RKO (cell line): ENCODE measurements around the gene MACROD1.

ENCODE experiments used
- DNase-seq: peaks from one replicate; pipeline ENCODE4 v3.0.0-alpha.2; 2016; ENCODE audit warnings: low spot score

MACROD1 gene

DNA sequence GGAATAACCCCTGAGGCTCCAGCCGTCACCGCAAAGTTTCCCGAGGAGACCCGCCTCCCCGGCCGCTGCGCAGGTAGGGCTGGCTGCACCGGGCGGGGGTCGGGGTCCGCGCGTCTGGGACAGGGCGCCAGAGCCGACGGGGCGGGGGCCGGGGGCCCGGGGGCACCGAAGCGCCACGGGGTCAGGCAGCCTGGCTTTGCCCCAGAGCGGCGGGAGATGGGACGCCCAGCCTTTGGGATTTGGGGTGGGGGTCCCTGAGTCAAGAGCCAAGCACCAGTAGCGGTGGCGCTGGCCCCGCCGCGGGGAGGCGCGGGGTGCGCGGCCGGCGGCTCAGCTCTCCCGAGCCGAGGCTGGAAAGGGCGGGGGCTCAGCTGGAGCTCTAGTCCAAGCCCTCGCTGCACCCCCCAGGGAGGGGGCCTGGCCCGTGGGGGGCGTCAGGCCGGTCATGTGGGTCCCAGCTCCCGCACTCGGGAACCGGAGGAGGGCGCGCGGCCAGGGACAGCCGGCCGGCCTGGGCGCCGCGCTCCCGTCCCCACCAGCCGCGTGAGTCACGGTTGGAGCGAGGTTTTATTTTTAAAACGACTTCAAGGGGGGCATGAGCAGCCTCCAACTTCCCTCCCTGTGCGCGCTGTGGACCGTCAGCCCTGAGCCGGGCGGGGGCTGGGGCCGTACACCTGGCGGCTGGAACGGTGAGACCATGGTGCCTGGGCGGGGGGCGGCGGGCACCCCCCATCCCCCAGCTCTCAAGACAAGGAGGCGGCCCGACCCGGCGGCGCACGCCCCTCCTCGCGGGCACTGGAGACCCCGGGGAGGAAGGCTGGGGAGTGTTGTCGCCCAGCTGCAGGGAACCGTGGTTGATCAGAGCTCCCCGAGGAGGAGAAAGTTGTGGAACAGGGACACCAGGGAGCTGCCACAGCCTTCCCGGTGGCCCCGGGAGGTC is 129.6 kb downstream of the MACROD1 start:
- DNase-seq = no peak

GRCh38 chr11:64035576-64035975 is 130.3 kb downstream of the MACROD1 start, which contains the start of gene FLRT1:
Gene FLRT1, plus strand, starts transcription at chr11:64035931. Its CDS starts 80,337 bp downstream, at chr11:64116268.
- no peak for DNase-seq

GRCh38 chr11:64035081-64035524 is 130.8 kb downstream of the MACROD1 start:
- DNase-seq = no peak

DNA sequence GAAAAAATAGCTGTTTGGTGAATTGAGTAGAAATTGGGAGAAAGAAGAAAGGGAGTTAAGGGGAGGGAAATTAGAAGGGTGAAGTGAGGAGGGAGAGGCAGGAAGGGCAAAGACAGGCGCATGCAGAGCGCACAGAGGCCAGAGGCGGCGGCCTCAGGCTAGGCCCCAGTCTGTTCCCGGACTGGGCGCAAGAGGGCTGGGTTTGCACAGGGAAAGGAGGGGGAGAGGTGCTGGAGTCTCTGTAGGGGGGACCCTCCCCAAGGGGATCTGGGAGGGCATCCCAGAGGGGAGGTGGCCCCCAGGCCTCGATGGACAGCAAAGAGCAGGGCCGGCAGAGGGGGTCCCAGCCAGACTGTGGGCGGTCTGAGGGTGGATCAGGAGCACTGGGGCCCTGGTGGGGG is 131.5 kb downstream of the MACROD1 start:
- DNase-seq = no peak

GRCh38 chr11:64032050-64032449 is 133.9 kb downstream of the MACROD1 start:
- no peak for DNase-seq

- no peak for DNase-seq
These were observed 134.9 kb downstream of the MACROD1 start for GRCh38 chr11:64031001-64031400.

DNA sequence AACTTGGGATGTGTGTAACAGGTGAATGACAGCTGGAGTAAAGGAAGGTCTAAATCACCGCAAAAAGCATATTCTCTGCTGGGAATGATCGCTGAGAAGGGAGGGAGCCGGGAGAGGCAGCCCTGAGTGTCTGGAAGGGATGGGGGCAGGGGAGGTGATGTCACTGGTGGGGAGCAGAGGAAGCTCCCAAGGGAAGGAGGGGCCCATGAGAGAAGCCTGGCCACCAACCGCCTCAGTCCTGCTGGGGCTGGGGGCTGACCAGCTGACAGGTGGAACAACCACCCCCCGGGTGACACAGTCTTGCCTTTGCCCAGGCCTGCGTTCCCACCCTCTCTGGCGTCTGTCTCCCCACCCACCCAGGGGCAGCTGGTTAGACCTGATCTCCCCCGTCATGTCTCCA is 136.1 kb downstream of the MACROD1 start:
- no peak for DNase-seq

DNA sequence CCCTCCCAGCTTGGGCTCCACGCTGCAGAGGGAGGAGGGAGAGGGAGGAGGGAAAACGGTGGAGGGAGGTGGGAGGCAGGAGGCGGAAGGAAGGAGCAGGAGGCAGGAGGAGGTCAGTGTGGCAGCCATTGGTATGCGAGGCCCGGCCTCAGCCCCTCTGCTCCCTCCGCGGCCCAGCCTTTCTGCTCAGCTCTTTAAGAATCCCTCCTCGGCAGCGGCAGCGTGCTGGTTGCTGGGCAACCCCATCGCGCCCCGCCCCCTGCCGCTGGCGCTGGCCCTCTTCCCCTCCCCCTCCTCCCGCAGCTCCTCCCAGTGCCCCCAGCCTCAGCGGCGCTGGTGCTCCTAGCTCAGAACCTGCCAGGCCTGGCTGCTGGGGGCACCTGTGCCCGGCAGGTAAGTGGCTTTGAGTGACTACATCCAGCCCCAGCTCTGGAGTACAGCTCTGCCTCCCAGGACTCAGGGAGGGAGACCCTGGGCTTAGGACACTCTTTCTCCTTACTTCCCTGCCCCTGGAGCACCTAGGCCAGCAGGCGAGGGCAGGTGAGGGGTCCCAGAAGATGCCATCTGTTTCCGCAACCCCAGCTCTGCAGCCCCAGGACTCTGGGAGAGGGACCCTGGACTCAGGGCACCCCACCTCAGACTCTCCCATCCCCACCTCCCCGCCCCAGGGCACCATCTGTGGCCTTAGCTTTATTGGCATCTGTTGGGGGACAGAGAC is 137.4 kb downstream of the MACROD1 start:
- no peak for DNase-seq

DNA sequence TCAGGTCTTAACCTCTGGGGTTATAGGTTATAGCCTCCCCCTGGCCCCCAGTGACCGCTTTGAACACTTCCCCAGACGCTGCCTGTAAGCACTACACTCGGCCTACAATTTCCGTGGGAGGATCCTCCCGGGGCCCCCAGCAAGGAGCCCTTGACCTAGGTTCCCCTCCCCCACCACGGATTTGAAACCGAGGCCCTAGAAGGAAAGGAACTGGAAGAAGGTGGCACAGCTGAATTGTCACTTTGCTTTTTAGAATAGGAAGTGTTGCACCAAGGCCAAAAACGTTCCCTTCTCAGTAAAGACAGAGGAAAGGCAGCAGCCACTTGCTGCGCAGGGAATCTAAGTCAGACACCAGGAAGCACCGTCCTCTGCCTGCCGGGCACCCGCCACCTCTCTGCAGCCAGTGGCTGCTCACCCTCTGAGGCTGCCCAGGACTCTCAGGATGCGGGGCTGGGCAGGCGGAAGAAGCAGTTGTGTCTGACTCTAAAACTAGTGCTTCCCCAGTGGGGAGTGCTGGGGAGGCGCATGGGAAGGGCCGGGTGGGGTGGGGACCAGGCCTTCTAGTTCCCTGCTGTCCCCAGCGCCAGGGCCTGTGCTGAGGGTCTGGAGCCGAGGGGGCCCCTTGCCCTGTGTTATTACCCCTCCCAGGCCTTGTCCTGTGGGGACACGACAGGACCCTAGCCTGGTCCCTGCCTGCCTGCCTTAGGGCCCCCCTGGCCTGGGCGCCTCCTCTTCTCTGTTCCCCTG is 138.1 kb downstream of the MACROD1 start:
- no peak for DNase-seq

GRCh38 chr11:64026575-64027205 is 139.2 kb downstream of the MACROD1 start:
- DNase-seq = no peak

GRCh38 chr11:64025205-64025604 is 140.7 kb downstream of the MACROD1 start:
- no peak for DNase-seq

DNA sequence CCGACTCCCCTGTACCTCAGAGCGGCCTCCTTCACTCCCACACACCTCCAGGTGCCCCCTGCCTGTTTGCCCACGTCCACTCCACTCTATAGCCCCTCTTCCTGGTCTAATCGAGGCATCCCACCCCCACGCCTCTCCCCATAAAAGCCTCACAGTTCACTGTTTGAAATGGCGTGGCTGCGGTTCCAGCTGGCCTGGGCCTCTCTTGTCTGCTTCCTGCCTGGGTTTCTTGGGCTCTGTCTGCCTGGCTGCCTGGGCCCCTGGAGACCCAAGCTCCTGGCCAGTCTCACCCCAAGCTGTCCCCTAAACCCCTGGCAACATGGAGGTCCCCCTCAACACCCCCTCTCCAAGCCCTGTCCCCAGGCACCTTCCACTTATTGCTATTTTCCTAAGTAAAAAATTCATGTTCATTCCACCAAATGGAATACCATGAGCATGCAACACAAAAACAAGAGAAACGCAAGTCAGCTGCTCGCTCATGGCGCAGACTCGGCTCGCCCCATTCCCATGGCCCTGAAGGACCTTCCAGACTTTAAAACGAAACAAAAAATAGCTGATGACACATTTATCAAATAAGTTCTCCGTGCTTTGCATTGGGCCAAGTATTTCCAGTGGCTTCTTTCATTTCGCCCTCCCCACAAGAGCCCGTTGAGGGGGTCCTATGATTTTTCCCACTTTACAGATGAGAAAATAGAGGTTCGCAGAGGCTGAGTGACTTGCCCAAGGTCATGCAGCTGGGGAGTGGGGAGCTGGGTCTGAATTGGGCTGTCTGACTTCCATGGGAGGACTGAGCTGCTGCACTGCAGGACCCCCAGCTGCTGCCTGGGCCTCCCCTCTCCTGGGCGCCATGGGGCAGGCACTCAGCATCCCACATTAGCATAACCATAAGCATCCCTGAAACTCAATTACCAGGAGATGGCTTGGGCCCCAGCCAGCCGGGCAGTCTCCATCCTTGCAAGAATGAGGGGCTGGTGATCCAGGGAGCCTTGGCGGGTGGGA is 141.9 kb downstream of the MACROD1 start:
- no peak for DNase-seq

- no peak for DNase-seq
These were observed 143.7 kb downstream of the MACROD1 start for GRCh38 chr11:64022125-64022784.

DNA sequence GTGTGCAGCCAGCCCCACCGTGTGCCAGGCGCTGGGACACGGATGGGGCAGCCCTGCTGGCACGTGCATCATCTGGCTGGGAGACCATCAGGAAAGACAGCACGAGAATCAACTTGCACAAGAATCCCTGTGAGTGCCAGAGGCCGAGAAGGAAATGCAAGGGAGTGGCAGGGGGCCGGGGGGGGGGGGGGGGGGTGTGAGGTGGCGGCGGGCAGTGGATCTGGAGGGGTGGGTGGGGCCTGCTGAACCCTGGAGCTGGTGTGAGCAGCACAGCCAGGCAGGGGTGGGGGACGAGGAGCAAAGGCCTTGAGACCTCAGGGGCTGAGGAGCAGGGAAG is 144.2 kb downstream of the MACROD1 start:
- DNase-seq = no peak

GRCh38 chr11:64020976-64021756 is 144.7 kb downstream of the MACROD1 start:
- no peak for DNase-seq

DNA sequence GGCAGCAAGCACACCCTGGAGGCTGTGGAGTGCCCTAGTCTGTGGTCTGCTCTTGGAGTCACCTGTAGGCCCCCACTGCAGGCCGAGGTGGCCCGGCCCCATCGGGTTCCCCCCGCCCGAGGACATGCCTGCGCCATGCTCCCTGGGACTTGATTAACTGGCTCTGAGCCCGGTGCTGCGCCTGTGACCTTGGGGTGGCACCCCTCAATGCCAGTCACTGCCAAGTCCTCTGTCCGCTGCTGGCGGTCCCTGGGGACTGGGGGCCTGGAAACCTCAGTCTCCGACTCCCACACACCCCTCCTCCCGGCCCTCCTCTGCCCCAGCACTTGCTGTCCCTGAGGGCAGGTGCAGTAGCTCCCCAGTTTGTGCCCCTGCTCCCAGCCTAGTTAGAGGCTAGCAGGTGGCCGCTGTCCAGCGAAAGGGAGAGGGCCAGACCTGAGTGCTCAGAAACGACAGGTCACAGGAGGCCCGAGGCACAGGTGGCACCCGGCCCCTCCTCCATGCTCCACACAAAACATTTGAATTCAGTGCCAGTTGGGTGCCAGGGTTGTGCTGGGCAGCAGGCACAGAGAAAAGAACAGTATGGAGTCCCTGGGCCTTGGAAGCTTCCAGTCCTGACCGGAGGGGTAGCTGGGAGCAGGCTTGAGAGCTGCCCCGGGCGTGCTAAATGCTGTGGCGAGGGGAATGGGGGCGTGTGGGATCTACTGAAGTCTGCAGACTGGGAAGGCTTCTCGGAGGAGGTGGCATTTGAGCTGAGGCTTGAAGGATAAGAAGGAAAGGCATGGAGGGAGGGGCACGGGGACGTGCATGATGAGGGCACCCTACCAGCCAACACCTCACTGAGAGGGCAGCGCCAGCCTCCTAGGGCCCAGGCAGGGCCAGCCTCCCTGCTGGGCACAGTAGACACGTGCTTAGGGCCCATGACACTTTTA is 146.5 kb downstream of the MACROD1 start:
- no peak for DNase-seq

GRCh38 chr11:64018310-64018709 is 147.6 kb downstream of the MACROD1 start:
- DNase-seq = no peak

DNA sequence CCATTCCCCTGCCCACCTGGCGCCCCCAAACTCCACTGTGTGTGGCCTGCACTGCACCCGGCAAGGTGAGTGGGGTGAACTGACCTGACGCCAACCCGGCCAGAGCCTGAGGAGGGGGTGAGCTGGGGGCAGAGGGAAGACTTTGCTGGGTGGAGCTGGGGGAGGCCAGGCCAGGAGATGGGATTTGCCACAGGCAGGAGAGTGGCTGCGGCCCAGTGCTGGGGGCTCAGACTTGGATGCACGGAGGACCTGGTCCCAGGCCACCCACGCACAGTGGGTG is 148.0 kb downstream of the MACROD1 start:
- DNase-seq = no peak
